HL-60 (cell line): ENCODE results near the gene LRP1B.

Experiments
- GABPA ChIP-seq: IDR thresholded peaks from 2 replicates; pipeline ENCODE4 v1.6.1; 2012; ENCODE audit warnings: low read depth
- POLR2AphosphoS5 ChIP-seq: IDR thresholded peaks from 2 replicates; pipeline ENCODE4 v1.6.1; 2012; ENCODE audit warnings: low read depth
- SPI1 ChIP-seq: IDR thresholded peaks from 2 replicates; pipeline ENCODE4 v1.6.1; 2012; ENCODE audit warnings: low read depth, mild to moderate bottlenecking, borderline replicate concordance
- TF ChIP-seq, protein P1 (sequence below): IDR thresholded peaks from 2 replicates; pipeline ENCODE4 v1.6.1; 2012; ENCODE audit warnings: low read depth; ENCODE audit not compliant: insufficient replicate concordance
- TF ChIP-seq, protein P2 (sequence below): IDR thresholded peaks from one replicate; pipeline ENCODE4 v1.5.1; 2011; ENCODE audit warnings: low read length, control low read depth, inconsistent platforms; ENCODE audit not compliant: insufficient read depth

DNA sequence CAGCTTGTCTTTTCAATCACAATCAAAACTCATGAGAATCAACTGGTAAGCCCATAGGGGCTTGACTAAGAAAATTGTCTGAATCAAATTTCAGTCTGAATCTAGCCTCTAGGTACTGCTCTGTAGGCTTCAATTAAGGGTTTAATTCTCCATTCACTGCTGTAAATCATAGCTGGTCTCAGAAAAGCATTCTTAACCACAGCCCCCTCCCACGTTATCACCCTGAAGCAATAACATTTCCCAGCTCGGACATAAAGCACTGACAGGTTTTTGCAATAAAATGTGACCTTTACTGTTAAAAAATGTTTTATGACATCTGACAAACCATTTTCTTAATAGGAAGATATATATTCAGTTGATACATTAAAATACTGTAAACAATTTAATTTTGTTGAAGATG, 55.0 kb downstream of the LRP1B start:
- TF ChIP-seq, protein P1, sequence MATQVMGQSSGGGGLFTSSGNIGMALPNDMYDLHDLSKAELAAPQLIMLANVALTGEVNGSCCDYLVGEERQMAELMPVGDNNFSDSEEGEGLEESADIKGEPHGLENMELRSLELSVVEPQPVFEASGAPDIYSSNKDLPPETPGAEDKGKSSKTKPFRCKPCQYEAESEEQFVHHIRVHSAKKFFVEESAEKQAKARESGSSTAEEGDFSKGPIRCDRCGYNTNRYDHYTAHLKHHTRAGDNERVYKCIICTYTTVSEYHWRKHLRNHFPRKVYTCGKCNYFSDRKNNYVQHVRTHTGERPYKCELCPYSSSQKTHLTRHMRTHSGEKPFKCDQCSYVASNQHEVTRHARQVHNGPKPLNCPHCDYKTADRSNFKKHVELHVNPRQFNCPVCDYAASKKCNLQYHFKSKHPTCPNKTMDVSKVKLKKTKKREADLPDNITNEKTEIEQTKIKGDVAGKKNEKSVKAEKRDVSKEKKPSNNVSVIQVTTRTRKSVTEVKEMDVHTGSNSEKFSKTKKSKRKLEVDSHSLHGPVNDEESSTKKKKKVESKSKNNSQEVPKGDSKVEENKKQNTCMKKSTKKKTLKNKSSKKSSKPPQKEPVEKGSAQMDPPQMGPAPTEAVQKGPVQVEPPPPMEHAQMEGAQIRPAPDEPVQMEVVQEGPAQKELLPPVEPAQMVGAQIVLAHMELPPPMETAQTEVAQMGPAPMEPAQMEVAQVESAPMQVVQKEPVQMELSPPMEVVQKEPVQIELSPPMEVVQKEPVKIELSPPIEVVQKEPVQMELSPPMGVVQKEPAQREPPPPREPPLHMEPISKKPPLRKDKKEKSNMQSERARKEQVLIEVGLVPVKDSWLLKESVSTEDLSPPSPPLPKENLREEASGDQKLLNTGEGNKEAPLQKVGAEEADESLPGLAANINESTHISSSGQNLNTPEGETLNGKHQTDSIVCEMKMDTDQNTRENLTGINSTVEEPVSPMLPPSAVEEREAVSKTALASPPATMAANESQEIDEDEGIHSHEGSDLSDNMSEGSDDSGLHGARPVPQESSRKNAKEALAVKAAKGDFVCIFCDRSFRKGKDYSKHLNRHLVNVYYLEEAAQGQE: no peak
- TF ChIP-seq, protein P2, sequence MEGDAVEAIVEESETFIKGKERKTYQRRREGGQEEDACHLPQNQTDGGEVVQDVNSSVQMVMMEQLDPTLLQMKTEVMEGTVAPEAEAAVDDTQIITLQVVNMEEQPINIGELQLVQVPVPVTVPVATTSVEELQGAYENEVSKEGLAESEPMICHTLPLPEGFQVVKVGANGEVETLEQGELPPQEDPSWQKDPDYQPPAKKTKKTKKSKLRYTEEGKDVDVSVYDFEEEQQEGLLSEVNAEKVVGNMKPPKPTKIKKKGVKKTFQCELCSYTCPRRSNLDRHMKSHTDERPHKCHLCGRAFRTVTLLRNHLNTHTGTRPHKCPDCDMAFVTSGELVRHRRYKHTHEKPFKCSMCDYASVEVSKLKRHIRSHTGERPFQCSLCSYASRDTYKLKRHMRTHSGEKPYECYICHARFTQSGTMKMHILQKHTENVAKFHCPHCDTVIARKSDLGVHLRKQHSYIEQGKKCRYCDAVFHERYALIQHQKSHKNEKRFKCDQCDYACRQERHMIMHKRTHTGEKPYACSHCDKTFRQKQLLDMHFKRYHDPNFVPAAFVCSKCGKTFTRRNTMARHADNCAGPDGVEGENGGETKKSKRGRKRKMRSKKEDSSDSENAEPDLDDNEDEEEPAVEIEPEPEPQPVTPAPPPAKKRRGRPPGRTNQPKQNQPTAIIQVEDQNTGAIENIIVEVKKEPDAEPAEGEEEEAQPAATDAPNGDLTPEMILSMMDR: no peak
- TF ChIP-seq POLR2AphosphoS5 (no peak), GABPA (no peak), SPI1 (no peak)
